Measurements from ENCODE around the gene CLMN.

GRCh38 chr14:95352481-95352880 is 32.8 kb upstream of the CLMN start:
- no peak for TF ChIP-seq TAF1 (IDR thresholded peaks at IDR 0.05; ENCODE audit: low read depth, low read length)
- TF ChIP-seq POLR2A (IDR thresholded peaks at IDR 0.05; ENCODE audit: low read depth, low read length), result no peak
- no peak for TF ChIP-seq POLR2AphosphoS5 (IDR thresholded peaks at IDR 0.05; ENCODE audit: low read depth, low read length)
- no peak for TF ChIP-seq PAX5 (IDR thresholded peaks at IDR 0.05; ENCODE audit: insufficient read depth, low read length, severe bottlenecking)
- TF ChIP-seq SPI1 (IDR thresholded peaks at IDR 0.05; ENCODE audit: low read depth, low read length), result no peak
- no peak for TF ChIP-seq POU2F2 (IDR thresholded peaks at IDR 0.05; ENCODE audit: low read depth, low read length)

All from GM12891 (cell line).